Endothelial cell of umbilical vein (primary cell): Measurements from ENCODE around the gene PERM1. TPM values are rescaled to one million over a fixed set of nuclear protein-coding genes. Genes with fewer than 3 reads are reported as not detected.

Source experiments
- BruUV-seq: library from RNA; stranded (reverse); fragments of 400-500 nt; replicated peaks from 2 replicates; lab custom pipeline; 2021; lab: Mats Ljungman, UMichigan
- CTCF ChIA-PET: fragments of 300-600, 350-600 bp; sonication (Branson Sonifier 250); formaldehyde crosslinking; loops from one replicate; lab custom pipeline; 2021; ENCODE audit warnings: antibody characterized with exemption, inconsistent platforms; lab: Charles Lee
- POLR2A ChIA-PET: fragments of 300-600, 350-600 bp; sonication (Branson Sonifier 250); formaldehyde crosslinking; loops from one replicate; lab custom pipeline; 2021; ENCODE audit warnings: antibody characterized with exemption, inconsistent platforms; lab: Charles Lee
- DNase-seq: peaks from one replicate; pipeline ENCODE4 v3.0.0-alpha.2; 2011; ENCODE audit warnings: low read depth, low spot score
- FAIRE-seq: peaks from 2 replicates; lab custom pipeline; 2011; peaks lifted over from hg19 to GRCh38; lab: Jason Lieb, UNC
- H2AFZ ChIP-seq: 2 replicates; pipeline ENCODE4 v1.6.0; 2012; ENCODE audit warnings: low read depth, low read length, control low read depth, inconsistent platforms
- H3K27ac ChIP-seq: 2 replicates; pipeline ENCODE4 v1.5.1; 2011; ENCODE audit warnings: low read depth, mild to moderate bottlenecking, control low read depth, low read length, moderate library complexity; ENCODE audit not compliant: insufficient read depth
- H3K27me3 ChIP-seq, 2 experiments: 2 replicates each; pipeline versions ENCODE4 v1.6.0 to v1.6.1; 2011; ENCODE audit warnings: low read length in 2 of 2, mixed read lengths in 1 of 2; ENCODE audit not compliant: control insufficient read depth in 2 of 2, insufficient read depth in 2 of 2
- H3K36me3 ChIP-seq, 2 experiments: 2 replicates in 1 of 2; 3 replicates in 1 of 2; pipeline ENCODE4 v1.5.1; 2011; ENCODE audit warnings: low read length in 2 of 2, mild to moderate bottlenecking in 1 of 2, moderate library complexity in 1 of 2; ENCODE audit not compliant: control insufficient read depth in 2 of 2, insufficient read depth in 2 of 2; ENCODE audit errors: extremely low read depth in 1 of 2
- H3K4me1 ChIP-seq: 3 replicates; pipeline ENCODE4 v1.5.1; 2011; ENCODE audit warnings: mild to moderate bottlenecking, low read length; ENCODE audit not compliant: control insufficient read depth, insufficient read depth; ENCODE audit errors: extremely low read depth
- H3K4me2 ChIP-seq: 2 replicates; pipeline ENCODE4 v1.6.1; 2011; ENCODE audit warnings: low read length, control low read depth, mixed read lengths; ENCODE audit not compliant: insufficient read depth
- H3K4me3 ChIP-seq, 3 experiments: fragments of 200-600 bp in 1 of 3; sonication (generic), shearing (Covaris generic) in 1 of 3; replicated peaks in 1 of 3; 2 replicates each; pipeline ENCODE4 v1.5.1; 2011 to 2016; ENCODE audit warnings: control low read depth in 3 of 3, low read length in 3 of 3, mild to moderate bottlenecking in 2 of 3, inconsistent platforms in 1 of 3, low read depth in 1 of 3, moderate library complexity in 1 of 3; ENCODE audit not compliant: insufficient read depth in 1 of 3
- H3K79me2 ChIP-seq: 2 replicates; pipeline ENCODE4 v1.6.0; 2012; ENCODE audit warnings: low read length, inconsistent platforms; ENCODE audit not compliant: control insufficient read depth, insufficient read depth
- H3K9ac ChIP-seq: replicated peaks from 2 replicates; pipeline ENCODE3; 2011; ENCODE audit warnings: low read length, control low read depth; ENCODE audit not compliant: insufficient read depth; ENCODE audit errors: extremely low read depth
- H3K9me1 ChIP-seq: replicated peaks from 3 replicates; pipeline ENCODE4 v1.6.0; 2011; ENCODE audit warnings: mild to moderate bottlenecking, low read length; ENCODE audit not compliant: control insufficient read depth, insufficient read depth; ENCODE audit errors: extremely low read depth
- H3K9me3 ChIP-seq: replicated peaks from 2 replicates; pipeline ENCODE4 v1.5.1; 2012; ENCODE audit warnings: low read length, inconsistent platforms; ENCODE audit not compliant: control insufficient read depth, insufficient read depth
- H4K20me1 ChIP-seq: replicated peaks from 2 replicates; pipeline ENCODE3; 2011; ENCODE audit warnings: mild to moderate bottlenecking, low read length; ENCODE audit not compliant: control insufficient read depth, insufficient read depth; ENCODE audit errors: extremely low read depth
- CTCF ChIP-seq, 2 donors: IDR thresholded peaks; 1 replicate in 1 of 2; 2 replicates in 1 of 2; pipeline ENCODE4 v1.5.1; 2011; ENCODE audit warnings: low read length in 2 of 2, mild to moderate bottlenecking in 2 of 2, moderate library complexity in 2 of 2, control low read depth in 1 of 2, inconsistent platforms in 1 of 2, low read depth in 1 of 2; ENCODE audit not compliant: insufficient read depth in 1 of 2; ENCODE audit errors: extremely low read depth in 1 of 2
- EZH2 ChIP-seq: IDR thresholded peaks from 2 replicates; pipeline ENCODE4 v1.6.1; 2012; ENCODE audit warnings: borderline replicate concordance, low read depth, mild to moderate bottlenecking, moderate library complexity, low read length, inconsistent platforms; ENCODE audit not compliant: severe bottlenecking
- FOS ChIP-seq: IDR thresholded peaks from 2 replicates; pipeline ENCODE4 v1.6.1; 2011; ENCODE audit warnings: mild to moderate bottlenecking, low read length, moderate library complexity, borderline replicate concordance; ENCODE audit not compliant: insufficient read depth
- GATA2 ChIP-seq: IDR thresholded peaks from 2 replicates; pipeline ENCODE4 v1.7.0; 2011; ENCODE audit warnings: low read depth, mild to moderate bottlenecking, moderate library complexity, mixed read lengths, low read length; ENCODE audit not compliant: insufficient read length, insufficient read depth
- JUN ChIP-seq: IDR thresholded peaks from 2 replicates; pipeline ENCODE4 v1.6.1; 2011; ENCODE audit warnings: borderline replicate concordance, low read depth; ENCODE audit not compliant: insufficient read length, insufficient read depth
- MAX ChIP-seq: IDR thresholded peaks from 2 replicates; pipeline ENCODE4 v1.6.1; 2011; ENCODE audit not compliant: insufficient read depth, insufficient read length
- MYC ChIP-seq: IDR thresholded peaks from one replicate; pipeline ENCODE4 v1.6.1; 2011; ENCODE audit warnings: mild to moderate bottlenecking, low read depth, low read length
- POLR2A ChIP-seq: IDR thresholded peaks from 2 replicates; pipeline ENCODE4 v1.6.1; 2012; ENCODE audit warnings: low read depth, mild to moderate bottlenecking, control low read depth, low read length
- POLR2AphosphoS5 ChIP-seq: IDR thresholded peaks from 2 replicates; pipeline ENCODE4 v1.6.1; 2012; ENCODE audit warnings: low read depth, mild to moderate bottlenecking, control low read depth, low read length, moderate library complexity; ENCODE audit not compliant: insufficient read depth
- dilution Hi-C: fragments of 300-500 bp; cut with MboI; formaldehyde crosslinking; loops from one replicate; pipeline ENCODE4 v1.15.0; 2019; ENCODE audit warnings: low sequenced_read_pairs; ENCODE audit not compliant: extremely low pct_ligation_motif_present
- intact Hi-C: fragments of 100-400 bp; cut with micrococcal nuclease; formaldehyde crosslinking; loops from one replicate; pipeline ENCODE4 v1.10.0; 2022
- polyA plus RNA-seq, 4 experiments: library from polyadenylated mRNA; depleted of rRNA in 3 of 4; stranded (reverse) in 3 of 4; unstranded in 1 of 4; fragments of >200 nt; gene quantifications; 2 replicates each; pipeline versions ENCODE4 v1.2.1 to v1.2.3, GENCODE V29; 2011 to 2012; ENCODE audit warnings: missing spikeins in 1 of 4
- total RNA-seq: library from RNA; stranded (reverse); gene quantifications from 2 replicates; pipeline ENCODE4 v1.2.3, GENCODE V29; 2021

PERM1 gene
- total and polyA plus RNA-seq, 2 donors (not counting 3 experiments of a cell fraction or from before 2014, with no cell fraction given) = not detected

- Histone ChIP-seq H3K4me3 (no peak overlapping the region), H3K27ac (no peak overlapping the region), H3K36me3 (no peaks in the 10 kb centered on the region), H2AFZ (no peak overlapping the region), H3K4me1 (no peaks in the 10 kb centered on the region), H3K9me1 (no peaks in the 10 kb centered on the region), H3K9me3 (no peaks in the 10 kb centered on the region), H4K20me1 (no peaks in the 10 kb centered on the region), H3K79me2 (no peaks in the 10 kb centered on the region), H3K27me3 (no peaks in the 10 kb centered on the region), H3K9ac (no peak overlapping the region), H3K4me2 (no peak overlapping the region)
- ChIA-PET CTCF (no interaction called here), POLR2A (no interaction called here)
- intact Hi-C loops (no loop called here), dilution Hi-C loops (no loop called here)
- TF ChIP-seq MYC = no peak
- TF ChIP-seq CTCF (IDR thresholded peaks at IDR 0.05; ENCODE audit: extremely low read depth in 1 of 2, insufficient read depth in 1 of 2, low read depth in 1 of 2, low read length in 2 of 2) = no peak
- TF ChIP-seq EZH2 = no peak
- TF ChIP-seq JUN = no peak
- no peak for TF ChIP-seq FOS
- TF ChIP-seq POLR2AphosphoS5 = no peak
- no peak for TF ChIP-seq GATA2
- TF ChIP-seq POLR2A = no peak
- no peak for TF ChIP-seq MAX
- DNase-seq = no peak
- FAIRE-seq = no peak
- BruUV-seq = no TSS peak
Measured at GRCh38 chr1:979744-980072, 2.2 kb downstream of the PERM1 start.
